GM21619 (cell line): ENCODE measurements around the gene IFT81.
"Not testable (repeated sequence)": the region's sequence is repeated elsewhere in the genome, so short reads cannot be mapped to it uniquely, and the experiment has no call there.

Experiments
- ATAC-seq: cut with Tn5 transposase; IDR thresholded peaks from one replicate; pipeline ENCODE4 v1.9.1; 2021; ENCODE audit not compliant: unreplicated experiment

Gene IFT81

DNA sequence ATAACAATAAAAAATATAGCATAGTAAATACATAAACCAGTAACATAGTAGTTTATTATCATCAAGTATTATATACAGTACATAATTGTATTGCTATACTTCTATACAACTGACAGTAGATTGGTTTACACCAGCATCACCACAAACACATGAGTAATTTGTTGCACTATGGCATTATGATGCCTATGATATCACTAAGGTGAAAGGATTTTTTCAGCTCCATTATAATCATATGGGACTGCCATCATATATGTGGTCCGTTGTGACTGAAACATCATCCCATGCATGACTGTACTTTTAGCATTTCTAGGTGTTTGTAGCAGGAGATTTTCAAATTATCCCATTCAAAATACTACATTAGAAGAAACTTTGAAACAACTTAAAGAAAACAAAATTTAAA, 77.8 kb downstream of the IFT81 start:
- ATAC-seq = no peak

DNA sequence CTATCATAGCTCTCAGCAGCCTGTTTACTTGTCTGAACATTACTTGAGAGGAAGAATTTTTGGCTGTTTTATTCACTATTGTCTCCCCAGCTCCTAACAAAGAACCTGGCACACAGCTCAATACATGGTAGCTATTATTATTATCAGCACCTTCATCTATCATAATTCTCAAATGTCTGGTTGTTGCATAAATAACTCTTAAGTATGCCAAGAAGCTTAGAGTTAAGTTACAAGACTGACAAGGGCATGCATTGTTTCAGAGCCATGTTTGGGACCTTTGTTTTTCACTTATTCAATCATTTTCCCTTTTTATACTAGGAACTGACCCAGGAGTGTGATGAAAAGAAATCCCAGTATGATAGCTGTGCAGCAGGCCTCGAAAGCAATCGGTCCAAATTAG, 79.4 kb downstream of the IFT81 start:
- no peak for ATAC-seq

DNA sequence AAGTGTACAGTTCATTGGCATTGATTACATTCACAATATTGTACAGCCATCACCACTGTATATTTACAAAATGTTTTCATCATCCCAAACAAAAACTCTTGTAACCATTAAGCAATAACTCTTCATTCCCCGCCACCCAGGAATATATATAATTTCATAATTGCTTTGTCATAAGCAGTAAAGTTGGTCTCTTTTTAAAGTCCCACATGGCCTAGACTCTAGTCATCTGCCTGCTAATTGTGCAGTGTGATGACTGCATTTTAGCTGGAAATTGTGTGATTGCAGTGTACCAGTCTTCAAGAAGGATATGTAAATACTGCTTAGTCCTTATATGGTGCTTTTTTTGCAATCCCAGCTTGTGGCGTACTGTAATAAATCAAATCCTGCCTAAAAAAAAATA, 81.8 kb downstream of the IFT81 start:
- no peak for ATAC-seq

DNA sequence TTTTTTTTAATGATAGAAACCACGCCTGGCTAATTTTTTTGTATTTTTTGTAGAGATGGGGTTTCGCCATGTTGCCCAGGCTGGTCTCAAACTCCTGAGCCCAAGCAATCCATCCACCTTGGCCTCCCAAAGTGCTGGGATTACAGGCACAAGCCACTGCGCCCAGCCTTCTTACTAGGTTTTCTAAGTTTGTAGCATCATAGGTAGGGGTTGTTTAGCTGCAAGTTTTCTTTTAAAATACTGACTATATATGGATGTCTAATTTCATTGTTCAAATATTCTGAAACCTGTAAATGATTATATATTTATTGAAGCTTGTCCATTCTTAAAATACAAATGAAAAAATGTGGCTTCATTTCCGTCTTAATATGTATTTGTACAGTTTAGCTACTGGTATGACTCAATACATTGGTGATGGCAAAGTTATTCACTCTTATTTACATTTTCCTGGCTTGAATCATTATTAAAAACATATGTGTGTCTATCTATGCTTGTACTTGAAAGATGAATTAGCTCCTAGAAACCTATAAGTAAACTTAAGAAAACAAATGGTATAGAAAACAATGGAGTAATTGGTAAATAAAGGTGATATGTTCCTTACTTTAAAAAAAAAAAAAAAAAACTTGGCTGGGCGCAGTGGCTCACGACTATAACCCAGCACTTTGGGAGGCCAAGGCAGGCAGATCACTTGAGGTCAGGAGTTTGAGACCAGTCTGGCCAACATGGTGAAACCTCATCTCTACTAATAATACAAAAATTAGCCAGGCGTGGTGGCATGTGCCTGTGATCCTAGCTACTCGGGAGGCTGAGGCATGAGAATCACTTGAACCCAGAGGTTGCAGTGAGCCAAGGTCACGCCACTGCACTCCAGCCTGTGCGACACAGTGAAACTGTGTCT, 87.7 kb downstream of the IFT81 start:
- not testable (repeated sequence) for ATAC-seq

DNA sequence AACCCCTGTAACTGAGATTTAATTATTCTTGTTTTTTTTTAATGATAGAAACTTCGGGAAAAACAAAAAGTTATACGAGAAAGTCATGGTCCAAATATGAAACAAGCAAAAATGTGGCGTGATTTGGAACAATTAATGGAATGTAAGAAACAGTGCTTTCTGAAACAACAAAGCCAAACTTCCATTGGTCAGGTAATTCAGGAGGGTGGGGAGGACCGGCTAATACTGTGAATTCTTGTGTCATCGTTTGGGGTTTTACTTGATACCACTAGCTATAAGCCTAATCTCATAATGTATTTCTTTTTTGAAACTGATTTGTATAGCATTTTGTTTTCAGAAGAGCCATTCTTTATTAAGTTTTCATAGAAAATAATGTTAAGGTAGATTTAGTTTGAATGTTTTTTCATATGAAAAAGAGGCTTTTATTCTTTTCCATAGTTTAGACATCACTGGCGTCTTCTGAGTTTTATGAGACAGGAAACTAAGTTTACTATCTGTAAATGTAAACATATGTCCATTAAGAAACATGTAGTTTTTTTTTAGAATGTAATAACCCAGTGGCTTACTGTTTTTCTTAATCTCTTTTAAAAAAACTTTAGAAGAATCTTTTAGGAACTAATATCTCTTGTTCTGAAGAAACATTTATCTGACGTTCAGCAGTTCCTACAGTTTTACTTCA, 94.0 kb downstream of the IFT81 start:
- ATAC-seq = no peak

DNA sequence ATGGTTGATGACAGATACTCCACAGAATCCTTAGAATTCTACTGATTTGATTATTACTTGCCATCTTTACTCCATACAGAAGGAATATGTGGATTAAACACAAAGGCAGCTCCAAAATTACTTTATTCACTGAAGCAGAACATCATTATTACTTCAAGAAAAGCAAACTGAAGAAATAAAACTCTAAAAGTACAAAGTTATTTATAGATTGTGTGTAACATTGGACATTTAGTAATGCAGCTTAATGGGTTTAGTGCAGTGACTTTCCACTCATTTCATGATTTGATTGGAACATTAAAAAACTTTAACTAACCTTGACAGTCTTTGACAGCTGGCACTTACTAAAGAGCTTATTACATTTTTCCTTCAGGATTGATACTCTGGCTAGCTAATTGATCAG, 97.9 kb downstream of the IFT81 start:
- ATAC-seq = no peak

DNA sequence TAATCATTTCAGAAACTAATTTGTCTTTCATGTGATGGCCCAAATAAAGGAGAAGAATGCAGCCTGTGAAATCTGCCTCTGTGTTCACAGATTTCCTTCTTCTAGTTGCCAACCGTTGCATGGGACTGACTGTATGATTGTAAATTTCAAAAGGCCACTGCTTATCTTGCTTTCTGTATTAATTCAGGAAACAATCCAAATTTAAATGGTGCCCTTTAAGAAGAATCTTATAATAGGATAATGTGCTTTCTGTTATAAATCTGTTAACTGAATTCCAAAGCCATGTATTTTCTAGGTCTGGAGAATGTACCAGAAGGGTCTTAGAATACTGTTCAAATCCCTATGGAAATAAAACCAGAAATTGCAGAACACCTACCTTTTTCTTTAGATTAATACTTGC, 98.3 kb downstream of the IFT81 start:
- no peak for ATAC-seq

DNA sequence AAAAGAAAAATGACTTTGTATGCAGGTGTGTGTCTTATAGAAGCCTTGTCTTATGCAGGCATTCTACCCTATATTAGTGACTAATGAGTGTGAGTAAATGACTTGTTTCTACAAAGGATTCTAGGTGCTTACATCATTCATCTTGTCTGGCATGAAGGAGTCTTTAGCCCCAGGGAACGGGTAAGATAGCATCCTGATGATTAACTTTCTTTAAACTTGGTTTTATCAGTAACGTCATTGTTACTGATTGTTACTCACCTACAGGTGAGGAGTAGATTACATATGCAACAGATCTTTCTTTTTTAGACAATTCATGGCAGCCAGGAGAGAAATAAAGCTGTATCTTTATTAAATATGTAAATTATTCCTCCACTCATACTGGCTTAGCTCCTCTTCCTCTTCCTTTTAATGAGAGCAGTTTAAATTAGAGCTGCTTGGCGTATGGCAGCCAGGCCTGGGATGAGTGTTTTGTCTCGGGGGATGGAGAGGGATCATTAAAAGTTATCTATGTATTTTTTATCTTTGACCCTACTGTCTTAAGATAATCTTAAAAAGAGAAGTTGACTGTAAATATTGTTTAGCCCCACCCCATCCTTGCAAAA, 99.7 kb downstream of the IFT81 start:
- ATAC-seq = no peak

DNA sequence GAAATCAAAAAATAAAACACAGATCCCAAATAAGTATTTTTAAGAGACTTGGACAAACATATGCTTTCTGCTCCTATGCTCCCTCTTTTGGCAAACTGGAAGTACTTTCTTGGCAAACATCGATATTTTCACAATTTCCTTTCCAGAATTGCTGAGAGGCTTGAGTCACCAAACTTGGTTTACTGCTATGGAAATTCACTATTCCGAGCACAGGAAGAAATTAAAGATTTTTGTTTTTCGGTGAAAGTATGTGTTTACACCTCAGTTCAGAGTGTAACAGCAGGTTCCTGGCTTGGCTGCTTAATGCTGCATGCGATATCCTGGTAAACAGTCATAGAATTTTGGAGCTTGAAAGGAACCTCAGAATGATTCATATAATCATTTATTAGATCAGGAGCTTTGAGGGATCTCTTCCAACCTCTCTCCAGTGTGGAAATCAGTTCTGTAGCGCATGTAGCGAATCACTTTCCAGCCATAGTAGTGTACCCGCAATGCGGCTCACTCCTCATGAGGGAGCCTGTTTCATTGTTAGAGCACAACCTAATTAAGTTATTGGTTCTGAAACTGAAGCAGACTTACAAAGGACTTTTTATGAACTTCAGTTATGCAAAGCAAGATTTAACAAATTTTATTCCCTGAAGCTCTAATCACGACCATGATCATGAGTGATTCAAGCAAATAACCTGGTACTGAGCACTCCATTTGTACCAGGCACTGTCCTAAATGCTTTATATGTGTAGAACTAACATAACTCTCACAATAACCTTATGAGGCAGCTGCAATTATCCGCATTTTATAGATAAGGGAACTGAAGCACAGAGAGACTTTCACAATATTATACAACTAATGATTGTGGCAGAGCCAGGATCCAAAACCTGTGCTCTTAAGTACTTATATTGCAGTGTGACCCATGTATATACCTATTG, 100.5 kb downstream of the IFT81 start:
- ATAC-seq = no peak

DNA sequence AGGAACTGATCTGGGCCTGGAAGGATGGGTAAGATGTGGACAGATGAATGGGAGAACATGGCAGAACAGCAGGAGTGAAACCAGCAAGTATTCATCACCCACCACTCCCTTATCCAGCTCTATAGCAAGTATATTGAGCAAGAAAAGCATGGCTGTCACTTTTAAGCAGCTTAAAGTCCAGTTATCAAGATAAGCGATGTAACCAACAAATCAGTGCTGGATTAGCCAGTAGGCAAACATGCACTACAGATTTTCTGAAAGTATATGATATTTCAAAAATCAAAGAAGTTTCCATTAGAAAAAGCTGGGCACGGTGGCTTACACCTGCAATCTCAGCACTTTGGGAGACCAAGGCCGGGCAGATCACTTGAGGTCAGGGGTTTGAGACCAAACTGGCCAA, 103.0 kb downstream of the IFT81 start:
- no peak for ATAC-seq

DNA sequence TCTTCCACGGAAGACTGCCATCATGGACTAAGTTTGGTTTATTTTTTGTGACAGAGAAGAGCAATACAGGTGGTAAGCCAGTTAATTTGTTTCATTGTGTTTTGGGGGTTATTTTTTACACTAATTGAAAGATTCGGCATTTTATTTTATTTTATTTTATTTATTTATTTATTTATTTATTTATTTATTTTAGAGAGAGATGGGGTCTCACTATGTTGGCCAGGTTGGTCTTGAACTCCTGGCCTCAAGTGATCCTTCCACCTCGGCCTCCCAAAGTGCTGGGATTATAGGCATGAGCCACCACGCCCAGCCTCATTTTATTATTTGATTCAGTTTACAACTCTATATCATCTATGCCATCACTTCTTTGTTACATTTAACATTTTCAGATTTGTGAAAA, 104.2 kb downstream of the IFT81 start:
- not testable (repeated sequence) for ATAC-seq

DNA sequence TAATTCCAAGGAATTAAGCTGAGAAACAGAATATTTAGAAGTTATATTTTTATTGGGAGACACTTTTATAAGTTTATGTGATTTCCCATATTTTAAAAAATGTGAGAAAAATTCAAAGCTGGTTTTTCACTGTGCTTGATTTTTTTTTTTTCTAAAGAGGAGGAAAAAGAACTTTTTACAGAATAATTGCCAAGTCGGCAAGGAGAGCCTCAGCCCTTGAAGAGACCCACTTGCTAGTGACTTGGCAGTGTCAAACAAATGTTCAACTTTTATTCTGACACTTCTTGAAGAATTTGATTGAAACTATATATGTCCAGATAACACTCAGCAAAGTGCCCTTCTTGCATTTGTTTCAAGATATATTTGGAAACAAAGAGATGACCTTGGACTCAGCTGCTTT, 104.6 kb downstream of the IFT81 start:
- ATAC-seq = no peak

DNA sequence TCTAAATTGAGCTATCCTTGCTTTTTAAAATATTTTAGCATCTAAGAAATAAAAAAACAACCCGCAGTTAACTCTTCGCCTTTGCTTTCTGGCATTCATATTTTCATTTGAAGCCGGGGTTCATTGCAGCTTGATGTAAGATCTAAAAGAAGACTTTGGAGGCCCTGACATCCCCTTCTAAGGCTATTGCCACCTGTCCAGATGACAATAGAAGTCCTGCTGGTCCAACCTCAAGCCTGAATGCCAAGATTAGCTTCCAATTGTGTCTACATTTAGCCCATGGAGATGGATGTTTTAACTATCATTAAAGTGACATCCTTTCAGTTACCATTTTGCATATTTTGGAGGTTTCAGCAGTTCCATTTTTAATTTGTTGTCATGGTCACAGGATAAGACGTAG, 105.3 kb downstream of the IFT81 start:
- ATAC-seq = no peak

DNA sequence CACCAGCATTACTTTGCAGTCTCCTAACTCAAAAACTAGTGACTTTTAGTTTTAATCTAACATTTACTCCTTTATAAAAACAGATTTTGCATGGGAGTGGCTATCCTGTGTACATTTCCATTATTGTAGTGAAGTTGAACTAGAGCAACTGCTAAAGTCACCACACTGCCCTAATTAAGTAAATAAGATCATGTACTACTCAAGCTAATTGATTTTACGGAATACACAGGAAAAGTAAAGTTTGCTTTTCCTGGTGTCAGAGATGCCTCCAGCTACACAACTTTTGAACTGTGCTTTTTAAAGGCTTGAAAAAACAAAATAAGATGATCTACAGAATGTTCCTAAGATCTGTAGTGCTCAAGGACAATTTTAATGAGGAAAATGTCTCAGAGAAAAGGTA, 106.5 kb downstream of the IFT81 start:
- ATAC-seq = no peak

DNA sequence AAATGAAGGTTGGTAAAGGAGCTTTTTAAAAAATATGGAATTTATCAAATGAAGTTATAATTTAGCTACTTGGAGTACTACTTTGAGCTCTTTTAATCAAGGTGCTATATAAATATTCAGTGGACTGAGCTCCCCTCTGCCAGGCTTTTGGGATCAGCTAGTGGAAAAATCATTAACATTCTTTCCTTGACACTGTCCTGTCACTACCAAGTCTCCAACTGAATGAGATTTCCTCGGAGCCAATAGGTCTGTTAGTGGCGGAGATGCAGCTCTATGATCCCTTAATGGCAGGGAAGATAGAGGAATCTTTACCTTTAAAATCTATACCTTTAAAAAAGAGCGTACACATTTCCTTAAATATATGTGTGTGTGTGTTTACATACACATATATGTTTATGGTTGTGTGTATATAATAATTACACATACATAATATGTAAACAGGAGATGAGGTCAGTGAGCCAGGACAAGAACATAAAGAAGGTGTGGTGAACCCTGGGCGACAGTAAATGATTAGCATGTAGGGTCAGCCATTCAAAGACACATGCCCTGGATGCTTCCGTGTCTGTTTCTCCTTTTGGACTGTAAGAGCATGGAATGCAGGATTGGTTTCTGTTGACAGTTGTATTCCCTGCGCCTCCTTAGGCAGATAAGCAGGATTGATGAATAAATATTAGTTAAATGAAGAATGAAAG, 109.2 kb downstream of the IFT81 start:
- no peak for ATAC-seq

DNA sequence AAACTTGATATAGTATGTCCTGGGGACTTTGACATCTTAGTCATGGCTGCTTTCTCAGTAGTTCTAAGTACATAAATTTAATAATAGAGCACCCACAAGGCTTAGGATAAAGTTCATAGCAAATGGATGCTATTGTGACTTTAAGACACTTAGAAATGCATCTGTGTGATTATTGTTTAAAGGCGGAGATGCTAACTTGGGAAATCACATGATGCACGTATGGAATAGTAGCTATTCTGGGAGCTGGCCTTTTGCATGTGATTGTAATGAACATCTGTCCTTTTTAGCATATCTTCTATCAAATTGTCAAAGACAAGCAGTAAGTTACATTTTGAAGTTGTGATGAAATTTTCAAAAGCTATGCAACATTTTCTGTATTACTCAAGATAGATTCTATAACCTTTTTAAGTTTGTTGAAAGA, 110.2 kb downstream of the IFT81 start:
- ATAC-seq = no peak

DNA sequence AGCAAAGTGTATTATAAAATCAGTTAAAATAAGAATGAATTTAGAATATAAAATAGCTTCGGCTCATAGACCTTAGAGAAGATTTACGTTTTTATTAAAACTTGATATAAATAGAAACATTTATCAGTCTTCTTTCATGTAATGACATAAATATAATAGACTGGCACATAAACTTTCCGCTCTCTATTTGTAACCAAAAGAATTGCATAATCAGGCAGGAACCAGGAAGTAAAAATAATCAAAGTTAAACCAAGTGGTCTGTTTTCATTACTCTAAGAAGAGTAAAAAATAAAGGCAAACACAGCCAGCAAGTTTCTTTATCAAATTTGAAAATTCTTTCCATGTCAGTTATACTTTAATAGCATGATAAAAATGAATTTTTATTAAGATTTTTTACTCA, 110.6 kb downstream of the IFT81 start:
- no peak for ATAC-seq

DNA sequence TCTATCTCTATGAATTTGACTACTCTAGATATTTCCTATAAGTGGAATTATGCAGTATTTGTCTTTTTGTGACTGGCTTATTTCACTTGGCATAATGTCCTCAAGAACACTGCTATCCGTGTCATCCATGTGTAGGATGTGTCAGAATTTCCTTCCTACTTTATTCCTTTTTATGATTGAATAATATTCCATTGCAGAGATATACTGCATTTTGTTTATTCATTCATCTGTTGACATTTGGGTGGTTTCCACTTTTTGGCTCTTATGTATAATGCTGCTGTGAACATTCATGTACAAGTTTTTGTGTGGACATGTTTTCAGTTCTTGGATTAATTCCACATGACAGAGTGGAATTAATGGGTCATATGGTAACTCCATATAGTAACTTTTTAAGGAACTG, 111.2 kb downstream of the IFT81 start:
- ATAC-seq = no peak

DNA sequence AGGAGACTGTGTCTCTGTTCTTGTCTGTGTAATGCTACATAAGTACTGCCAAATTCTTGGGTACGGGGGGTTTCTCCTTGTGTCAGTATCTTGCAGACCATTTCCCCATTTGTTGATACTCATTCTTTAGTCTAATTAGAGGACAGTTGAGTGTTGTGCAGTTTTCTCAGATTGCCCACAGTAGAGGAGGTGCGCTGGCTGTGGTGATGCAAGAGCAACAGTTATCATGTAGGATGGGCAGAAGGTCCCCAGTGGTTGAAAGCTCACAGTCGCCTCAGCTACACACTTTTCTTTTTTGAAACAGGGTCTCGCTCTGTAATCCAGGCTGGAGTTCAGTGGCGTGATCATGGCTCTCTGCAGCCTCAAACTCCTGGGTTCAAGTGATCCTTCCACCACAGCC, 119.1 kb downstream of the IFT81 start:
- ATAC-seq = no peak

DNA sequence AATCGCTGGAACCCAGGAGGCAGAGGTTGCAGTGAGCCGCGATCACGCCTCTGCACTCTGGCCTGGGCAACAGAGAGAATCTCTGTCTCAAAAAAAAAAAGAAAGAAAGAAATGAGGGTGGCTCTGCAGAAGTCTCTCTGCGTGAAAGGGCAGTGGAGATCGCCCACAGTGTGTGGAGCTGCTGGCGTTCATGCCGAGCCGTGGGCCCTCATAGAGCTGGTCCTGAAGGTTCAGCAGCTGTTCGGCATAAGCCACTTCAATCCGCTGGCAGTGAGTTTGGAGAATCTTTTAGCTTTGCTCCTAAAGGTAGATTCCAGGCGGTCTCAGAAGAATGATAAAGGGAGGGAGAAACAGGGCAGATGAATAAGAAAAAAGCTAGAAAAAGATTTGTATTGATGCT, 120.2 kb downstream of the IFT81 start:
- ATAC-seq = no peak
